ENCODE measurements around the gene SLC17A2. TPM values are rescaled to one million over a fixed set of nuclear protein-coding genes. Genes with fewer than 3 reads are reported as not detected.
"Not testable (repeated sequence)": the region's sequence is repeated elsewhere in the genome, so short reads cannot be mapped to it uniquely, and the experiment has no call there.

SLC17A2 gene
- total and polyA plus RNA-seq, 8 donors, result 0.05 to 0.21 (median 0.20) TPM; not detected in 5

DNA sequence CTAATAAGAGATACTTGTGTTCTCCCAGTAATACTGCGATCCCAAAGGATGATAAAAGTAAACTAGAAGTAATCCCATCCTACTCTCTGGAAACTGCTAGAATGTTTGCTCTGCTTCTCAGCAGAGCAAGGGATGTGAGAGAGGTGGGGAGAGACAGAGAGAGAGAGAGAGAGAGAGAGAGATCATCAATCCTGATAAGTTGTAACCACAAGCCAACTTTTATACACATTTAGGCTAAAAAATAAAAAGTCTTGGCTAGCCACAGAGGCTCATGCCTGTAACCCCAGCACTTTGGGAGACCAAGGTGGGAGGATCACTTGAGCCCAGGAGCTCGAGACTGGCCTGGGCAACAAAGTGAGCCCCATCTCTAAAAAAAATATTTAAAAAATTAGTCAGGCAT, 16.1 kb upstream of the SLC17A2 start:
- no peaks in the 10 kb centered on the region for H3K9me3 ChIP-seq
- H3K4me3 ChIP-seq, result no peak overlapping the region
- no peaks in the 10 kb centered on the region for H3K4me1 ChIP-seq
- no peak for ATAC-seq
- WGBS, 2 donors, result 91 to 98% methylated on average over 2 of the region's 2 CpGs
- intact Hi-C loops (cut with DNase I), result loop anchor here in 1 of 3 donors (10.0 kb wide), 1 partner anchor 162 kb away; no protein-coding TSS in a partner anchor
- DNase-seq, result no peak
- no peaks in the 10 kb centered on the region for H3K36me3 ChIP-seq
- H3K27me3 ChIP-seq, result no peaks in the 10 kb centered on the region
- TF ChIP-seq CTCF (IDR thresholded peaks at IDR 0.05), result no peak
- FAIRE-seq, result no peak
- H3K27ac ChIP-seq, result no peak overlapping the region

DNA sequence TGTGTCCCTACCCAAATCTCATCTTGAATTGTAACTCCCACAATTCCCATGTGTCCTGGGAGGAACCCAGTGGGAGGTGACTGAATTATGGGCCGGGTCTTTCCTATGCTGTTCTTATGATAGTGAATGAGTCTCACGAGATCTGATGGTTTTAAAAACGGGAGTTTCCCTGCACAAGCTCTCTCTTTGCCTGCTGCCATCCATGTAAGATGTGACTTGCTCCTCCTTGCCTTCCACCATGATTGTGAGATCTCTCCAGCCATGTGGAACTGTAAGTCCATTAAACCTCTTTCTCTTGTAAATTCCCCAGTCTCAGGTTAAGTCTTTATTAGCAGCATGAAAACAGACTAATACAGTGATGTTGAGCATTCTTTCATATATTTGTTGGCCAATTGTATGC, 15.2 kb upstream of the SLC17A2 start:
- intact Hi-C loops (cut with DNase I), result loop anchor here in 1 of 3 donors (10.0 kb wide), 1 partner anchor 161 kb away; no protein-coding TSS in a partner anchor
- not testable (repeated sequence) for ATAC-seq, H3K9me3 ChIP-seq, H3K27ac ChIP-seq, H3K27me3 ChIP-seq, H3K4me3 ChIP-seq, H3K4me1 ChIP-seq, FAIRE-seq, H3K36me3 ChIP-seq, DNase-seq
- 70 to 88% methylated on average over 3 of the region's 3 CpGs for WGBS, 2 donors

- no peaks in the 10 kb centered on the region for H3K36me3 ChIP-seq
- 45 to 57% methylated on average over 8 of the region's 8 CpGs for WGBS, 2 donors
- no peak for FAIRE-seq
Observed at GRCh38 chr6:25944688-25945574, 14.4 kb upstream of the SLC17A2 start.

DNA sequence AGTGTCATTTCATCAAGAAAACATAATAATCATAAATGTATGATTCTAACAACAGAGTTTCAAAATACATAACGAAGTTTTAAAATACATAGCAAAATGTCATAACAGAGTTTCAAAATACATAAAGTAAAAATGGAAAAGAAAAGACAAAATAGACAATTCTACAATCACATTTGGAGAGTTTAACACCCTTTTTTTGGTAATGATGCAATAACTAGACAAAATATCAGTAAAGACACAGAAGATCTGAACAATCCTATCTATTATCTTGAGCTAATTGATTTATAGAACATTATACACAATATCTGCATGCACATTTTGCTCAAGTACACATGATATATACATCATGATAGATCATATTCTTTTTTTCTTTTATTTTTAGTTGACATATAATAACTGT, 13.4 kb upstream of the SLC17A2 start:
- 71 to 89% methylated on average over 1 of the region's 1 CpG for WGBS, 2 donors
- no peak for TF ChIP-seq CTCF (IDR thresholded peaks at IDR 0.05)
- H3K9me3 ChIP-seq, result no peaks in the 10 kb centered on the region
- intact Hi-C loops (cut with DNase I), result loop anchor here in 1 of 3 donors (10.0 kb wide), 1 partner anchor 159 kb away; no protein-coding TSS in a partner anchor
- H3K4me1 ChIP-seq, result no peaks in the 10 kb centered on the region
- DNase-seq (no peak), FAIRE-seq (no peak), ATAC-seq (no peak)
- no peaks in the 10 kb centered on the region for H3K27me3 ChIP-seq
- no peak overlapping the region for H3K4me3 ChIP-seq
- no peaks in the 10 kb centered on the region for H3K36me3 ChIP-seq
- no peak overlapping the region for H3K27ac ChIP-seq

More at GRCh38 chr6:25944688-25945574, 14.4 kb upstream of the SLC17A2 start:
- ATAC-seq (no peak), DNase-seq (no peak)
- Histone ChIP-seq H3K4me1 (no peaks in the 10 kb centered on the region), H3K9me3 (no peaks in the 10 kb centered on the region), H3K27ac (no peak overlapping the region), H3K27me3 (no peaks in the 10 kb centered on the region), H3K4me3 (no peak overlapping the region)
- intact Hi-C loops (cut with DNase I), result loop anchor here in 1 of 3 donors (10.0 kb wide), 1 partner anchor 160 kb away; no protein-coding TSS in a partner anchor
- no peak for TF ChIP-seq CTCF (IDR thresholded peaks at IDR 0.05)

GRCh38 chr6:25942561-25943147, 12.2 kb upstream of the SLC17A2 start:
- H3K4me1 ChIP-seq, result no peaks in the 10 kb centered on the region
- peak in 3 of 4 donors; percentile 90 to 91 (median 91) for ATAC-seq
- WGBS, 2 donors, result 21 to 32% methylated on average over 3 of the region's 3 CpGs
- peak in 3 of 4 donors; percentile 16 to 36 (median 28) for TF ChIP-seq CTCF (IDR thresholded peaks at IDR 0.05)
- H3K27me3 ChIP-seq, result no peaks in the 10 kb centered on the region
- H3K36me3 ChIP-seq, result no peaks in the 10 kb centered on the region
- FAIRE-seq, result peak; percentile 64
- intact Hi-C loops (cut with DNase I), result loop anchor here in 1 of 3 donors (10.0 kb wide), 1 partner anchor 158 kb away; no protein-coding TSS in a partner anchor
- H3K27ac ChIP-seq, result no peak overlapping the region
- DNase-seq, result no peak
- H3K9me3 ChIP-seq, result no peaks in the 10 kb centered on the region
- H3K4me3 ChIP-seq, result no peak overlapping the region

All from pancreas (tissue), 10 donors.